GM12878 (cell line): ENCODE results near the gene MYCBP2. TPM values are rescaled to one million over a fixed set of nuclear protein-coding genes. Genes with fewer than 3 reads are reported as not detected.
"Not testable (repeated sequence)": the region's sequence is repeated elsewhere in the genome, so short reads cannot be mapped to it uniquely, and the experiment has no call there.

Experiments used
- ATAC-seq: fragments of 200-7000 bp; cut with Tn5 transposase; 3 replicates; pipeline ENCODE4 v1.9.1; 2020; ENCODE audit warnings: mild to moderate bottlenecking, moderate library complexity
- BruUV-seq: library from RNA; stranded (reverse); fragments of 400-500 nt; replicated peaks from 2 replicates; lab custom pipeline; 2021; lab: Mats Ljungman, UMichigan
- CTCF ChIA-PET: fragments of 300-600 bp; sonication (Branson Sonifier 250); formaldehyde crosslinking; extraction: SDS; loops from one replicate; lab custom pipeline; 2021; ENCODE audit warnings: inconsistent platforms; lab: Yijun Ruan, JAX
- POLR2A ChIA-PET: fragments of 350-600 bp; formaldehyde crosslinking; extraction: SDS; loops from one replicate; lab custom pipeline; 2021; ENCODE audit warnings: inconsistent platforms; lab: Charles Lee
- RAD21 ChIA-PET: fragments of 300-600 bp; sonication (Branson Sonifier 250); formaldehyde crosslinking; loops from one replicate; lab custom pipeline; 2023; ENCODE audit warnings: antibody characterized with exemption; ENCODE audit not compliant: unreplicated experiment; lab: Charles Lee
- SMC1A ChIA-PET: fragments of 300-600 bp; sonication (Branson Sonifier 250); formaldehyde crosslinking; loops from one replicate; lab custom pipeline; 2023; ENCODE audit not compliant: unreplicated experiment, uncharacterized antibody; lab: Charles Lee
- DNase-seq: peaks from one replicate; pipeline ENCODE4 v3.0.0-alpha.2; 2011; ENCODE audit warnings: low read depth, low spot score
- FAIRE-seq: peaks from 3 replicates; lab custom pipeline; 2011; peaks lifted over from hg19 to GRCh38; lab: Jason Lieb, UNC
- H2AFZ ChIP-seq: 2 replicates; pipeline ENCODE4 v1.6.0; 2011; ENCODE audit warnings: low read depth, low read length, control low read depth; ENCODE audit not compliant: control insufficient read depth
- H3K27ac ChIP-seq: 2 replicates; pipeline ENCODE4 v1.5.1; 2011; ENCODE audit warnings: control low read depth; ENCODE audit not compliant: control insufficient read depth, insufficient read depth
- H3K27me3 ChIP-seq, 2 experiments: replicated peaks in 1 of 2; 2 replicates each; pipeline versions ENCODE4 v1.6.0 to v1.6.1; 2011; ENCODE audit warnings: low read length in 1 of 2; ENCODE audit not compliant: control insufficient read depth in 2 of 2, insufficient read depth in 2 of 2
- H3K36me3 ChIP-seq, 2 experiments: 2 replicates each; pipeline ENCODE4 v1.5.1; 2011; ENCODE audit warnings: low read length in 1 of 2; ENCODE audit not compliant: control insufficient read depth in 2 of 2, insufficient read depth in 2 of 2
- H3K4me1 ChIP-seq: 2 replicates; pipeline ENCODE4 v1.6.1; 2011; ENCODE audit warnings: mild to moderate bottlenecking, low read length, moderate library complexity, mixed read lengths; ENCODE audit not compliant: control insufficient read depth, insufficient read depth
- H3K4me2 ChIP-seq: 2 replicates; pipeline ENCODE4 v1.6.0; 2011; ENCODE audit warnings: control low read depth; ENCODE audit not compliant: control insufficient read depth, insufficient read depth
- H3K4me3 ChIP-seq: fragments of 200-600 bp; sonication (generic); 2 replicates; pipeline ENCODE4 v1.5.1; 2016
- H3K79me2 ChIP-seq: 2 replicates; pipeline ENCODE4 v1.6.0; 2011; ENCODE audit warnings: low read length; ENCODE audit not compliant: control insufficient read depth, insufficient read depth
- H3K9ac ChIP-seq: 2 replicates; pipeline ENCODE4 v1.8.0; 2011; ENCODE audit warnings: low read length, control low read depth, mixed read lengths; ENCODE audit not compliant: control insufficient read depth, insufficient read depth
- H3K9me3 ChIP-seq: replicated peaks from 3 replicates; pipeline ENCODE4 v1.5.1; 2011; ENCODE audit warnings: mild to moderate bottlenecking, low read length; ENCODE audit not compliant: control insufficient read depth, insufficient read depth
- H4K20me1 ChIP-seq: 2 replicates; pipeline ENCODE4 v1.6.0; 2011; ENCODE audit not compliant: control insufficient read depth, insufficient read depth
- BCL11A ChIP-seq: IDR thresholded peaks from 2 replicates; pipeline ENCODE4 v1.6.1; 2011; ENCODE audit warnings: low read depth, low read length
- CTCF ChIP-seq, 3 experiments: IDR thresholded peaks in 2 of 3; conservative IDR thresholded peaks in 1 of 3; 2 replicates each; pipeline ENCODE4 v1.5.1; 2011; ENCODE audit warnings: low read depth in 3 of 3, low read length in 3 of 3, mild to moderate bottlenecking in 3 of 3, control low read depth in 2 of 3, moderate library complexity in 2 of 3, inconsistent platforms in 1 of 3, mixed read lengths in 1 of 3; ENCODE audit not compliant: control insufficient read depth in 2 of 3, insufficient read depth in 1 of 3; ENCODE audit errors: extremely low read depth in 1 of 3
- NFIC ChIP-seq: IDR thresholded peaks from 2 replicates; pipeline ENCODE4 v1.6.1; 2012; ENCODE audit warnings: low read depth, mild to moderate bottlenecking, inconsistent platforms, low read length, moderate library complexity
- NFYB ChIP-seq: IDR thresholded peaks from 2 replicates; pipeline ENCODE4 v1.6.1; 2011; ENCODE audit warnings: low read depth, mild to moderate bottlenecking, low read length, improper control_type of control experiment, moderate library complexity; ENCODE audit not compliant: insufficient read depth
- NR2C1 ChIP-seq: fragments of 450-650 bp; IDR thresholded peaks from 2 replicates; pipeline ENCODE4 v1.6.1; 2017; ENCODE audit warnings: antibody characterized with exemption, mild to moderate bottlenecking, moderate library complexity
- RFX5 ChIP-seq: IDR thresholded peaks from 2 replicates; pipeline ENCODE4 v1.6.1; 2011; ENCODE audit warnings: low read depth, low read length, improper control_type of control experiment
- SIN3A ChIP-seq: IDR thresholded peaks from 2 replicates; pipeline ENCODE4 v1.6.1; 2012; ENCODE audit warnings: low read depth, low read length, improper control_type of control experiment
- YY1 ChIP-seq: IDR thresholded peaks from 2 replicates; pipeline ENCODE4 v1.6.1; 2011; ENCODE audit warnings: low read depth, mild to moderate bottlenecking, low read length
- ZNF274 ChIP-seq: IDR thresholded peaks from one replicate; pipeline ENCODE4 v1.8.0; 2011; ENCODE audit not compliant: insufficient read length, insufficient read depth
- WGBS: methylation state at CpG from one replicate; pipeline ENCODE4 v1.1.6; 2016; ENCODE audit warnings: low lambda C conversion rate; ENCODE audit not compliant: insufficient replicate concordance, insufficient coverage; ENCODE audit errors: missing lambda C conversion rate; 5-methylcytosine and 5-hydroxymethylcytosine counted together
- in situ Hi-C: fragments of 300-500 bp; cut with MboI; formaldehyde crosslinking; loops from 9 replicates; pipeline ENCODE4 v1.14.3; 2018; ENCODE audit warnings: mixed read lengths
- intact Hi-C: fragments of 100-400 bp; cut with micrococcal nuclease; formaldehyde crosslinking; loops from one replicate; pipeline ENCODE4 v1.14.2; 2022; ENCODE audit not compliant: unreplicated experiment
- polyA plus RNA-seq, 11 experiments: library from polyadenylated mRNA; depleted of rRNA in 4 of 11; unstranded in 6 of 11; stranded (reverse) in 5 of 11; fragments of >200 nt; fragmentation: Nextera tagmentation in 4 of 11; fragmentation: Illumina TruSeq in 1 of 11; extraction: Ambion mirVana in 4 of 11; extraction: Trizol in 1 of 11; gene quantifications; 1 replicate in 1 of 11; 2 replicates in 10 of 11; pipeline versions ENCODE4 v1.2.1 to v1.2.3, GENCODE V29; 2011 to 2016; ENCODE audit warnings: inconsistent platforms in 2 of 11, missing spikeins in 2 of 11, low read depth in 1 of 11
- total RNA-seq, 4 experiments: library from RNA; depleted of rRNA in 3 of 4; stranded (reverse); fragments of >200 nt in 3 of 4; fragmentation: Illumina TruSeq in 1 of 4; extraction: Trizol in 1 of 4; gene quantifications; 2 replicates each; pipeline versions ENCODE4 v1.2.1 to v1.2.3, GENCODE V29; 2013 to 2021
- TF ChIP-seq, protein P1 (sequence below): fragments of 450-650 bp; IDR thresholded peaks from 2 replicates; pipeline ENCODE4 v1.6.1; 2017; ENCODE audit warnings: mild to moderate bottlenecking, low read depth, inconsistent platforms; ENCODE audit not compliant: poor library complexity, severe bottlenecking

The MYCBP2 gene
- total and polyA plus RNA-seq, 10 of the 15 experiments (the other 5 are each of a cell fraction or from before 2014, with no cell fraction given), result 51.9 to 152 (median 98.2) TPM

GRCh38 chr13:77316430-77316829 lies 10.5 kb downstream of the MYCBP2 start:
- Histone ChIP-seq H3K9ac (no peak overlapping the region), H3K4me1 (0 out of 2 replicates have a peak, but pooled peaks cover 3% of the 10 kb centered on the region), H3K4me2 (no peak overlapping the region), H3K27ac (no peak overlapping the region), H3K9me3 (no peaks in the 10 kb centered on the region), H3K4me3 (no peak overlapping the region), H4K20me1 (0 out of 2 replicates have a peak, but pooled peaks cover 3% of the 10 kb centered on the region), H3K79me2 (peaks cover 96% of the 10 kb centered on the region), H3K27me3 (no peaks in the 10 kb centered on the region), H3K36me3 (0 out of 4 replicates have a peak, but pooled peaks cover 0 to 2% of the 10 kb centered on the region in 2 experiments), H2AFZ (no peak overlapping the region)
- in situ Hi-C loops, result no loop called here
- FAIRE-seq (no peak), ATAC-seq (no peak), DNase-seq (no peak)
- ChIA-PET POLR2A (interaction anchor here (0.7 to 1.3 kb wide), 3 partner anchors 10 to 21 kb away, joined by 3 to 5 read pairs (median 4); no protein-coding TSS in a partner anchor), CTCF (interaction anchor here (0.8 to 1.6 kb wide), 18 partner anchors 9 to 162 kb away, joined by 3 to 7 read pairs (median 4); no protein-coding TSS in a partner anchor), SMC1A (interaction anchor here (1.0 to 1.9 kb wide), 7 partner anchors 9 to 118 kb away, joined by 3 to 6 read pairs (median 3); no protein-coding TSS in a partner anchor), RAD21 (interaction anchor here (1.0 to 1.4 kb wide), 4 partner anchors 19 to 162 kb away, joined by 4 to 5 read pairs (median 4); no protein-coding TSS in a partner anchor)
- 50% methylated on average over 4 of the region's 4 CpGs for WGBS
- TF ChIP-seq NFYB (no peak), CTCF (IDR thresholded peaks at IDR 0.05 in 2 of 3, conservative IDR thresholded peaks at IDR 0.05 in 1 of 3; ENCODE audit: control insufficient read depth in 2 of 3, extremely low read depth in 1 of 3, insufficient read depth in 1 of 3, low read depth in 3 of 3, low read length in 3 of 3) (no peak), NR2C1 (no peak), NFIC (no peak), SIN3A (no peak), ZNF274 (no peak), YY1 (no peak), RFX5 (no peak), BCL11A (no peak)
- TF ChIP-seq, protein P1, sequence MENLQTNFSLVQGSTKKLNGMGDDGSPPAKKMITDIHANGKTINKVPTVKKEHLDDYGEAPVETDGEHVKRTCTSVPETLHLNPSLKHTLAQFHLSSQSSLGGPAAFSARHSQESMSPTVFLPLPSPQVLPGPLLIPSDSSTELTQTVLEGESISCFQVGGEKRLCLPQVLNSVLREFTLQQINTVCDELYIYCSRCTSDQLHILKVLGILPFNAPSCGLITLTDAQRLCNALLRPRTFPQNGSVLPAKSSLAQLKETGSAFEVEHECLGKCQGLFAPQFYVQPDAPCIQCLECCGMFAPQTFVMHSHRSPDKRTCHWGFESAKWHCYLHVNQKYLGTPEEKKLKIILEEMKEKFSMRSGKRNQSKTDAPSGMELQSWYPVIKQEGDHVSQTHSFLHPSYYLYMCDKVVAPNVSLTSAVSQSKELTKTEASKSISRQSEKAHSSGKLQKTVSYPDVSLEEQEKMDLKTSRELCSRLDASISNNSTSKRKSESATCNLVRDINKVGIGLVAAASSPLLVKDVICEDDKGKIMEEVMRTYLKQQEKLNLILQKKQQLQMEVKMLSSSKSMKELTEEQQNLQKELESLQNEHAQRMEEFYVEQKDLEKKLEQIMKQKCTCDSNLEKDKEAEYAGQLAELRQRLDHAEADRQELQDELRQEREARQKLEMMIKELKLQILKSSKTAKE, result no peak
- BruUV-seq, result TSS peak; percentile 31
- intact Hi-C loops, result no loop called here

- H3K4me2 ChIP-seq, DNase-seq, H3K27me3 ChIP-seq, H3K9ac ChIP-seq, H3K4me1 ChIP-seq, H4K20me1 ChIP-seq, BruUV-seq, intact Hi-C loops, H2AFZ ChIP-seq, H3K27ac ChIP-seq, FAIRE-seq, H3K4me3 ChIP-seq, ATAC-seq, H3K9me3 ChIP-seq, H3K36me3 ChIP-seq, in situ Hi-C loops: not testable (repeated sequence)
- 82% methylated on average over 7 of the region's 7 CpGs for WGBS
- RAD21 ChIA-PET, result interaction anchor here (0.7 to 1.4 kb wide), 3 partner anchors 13 to 163 kb away, joined by 3 to 5 read pairs (median 4); no protein-coding TSS in a partner anchor
- POLR2A ChIA-PET, result interaction anchor here (0.6 to 1.5 kb wide), 5 partner anchors 9 to 20 kb away, joined by 4 to 5 read pairs (median 4); partner anchors contain the start of gene MYCBP2
- CTCF ChIA-PET, result interaction anchor here (0.8 to 1.4 kb wide), 4 partner anchors 13 to 163 kb away, joined by 3 to 5 read pairs (median 4); no protein-coding TSS in a partner anchor
- SMC1A ChIA-PET, result interaction anchor here (1.0 to 1.2 kb wide), 4 partner anchors 9 to 118 kb away, joined by 3 to 6 read pairs (median 3); no protein-coding TSS in a partner anchor
- H3K79me2 ChIP-seq, result peaks cover 96% of the 10 kb centered on the region
These were observed 11.4 kb downstream of the MYCBP2 start for GRCh38 chr13:77315509-77315908.
